ENCODE measurements around the gene ABCC6.
"Not testable (repeated sequence)": the region's sequence is repeated elsewhere in the genome, so short reads cannot be mapped to it uniquely, and the experiment has no call there.

ABCC6 gene

DNA sequence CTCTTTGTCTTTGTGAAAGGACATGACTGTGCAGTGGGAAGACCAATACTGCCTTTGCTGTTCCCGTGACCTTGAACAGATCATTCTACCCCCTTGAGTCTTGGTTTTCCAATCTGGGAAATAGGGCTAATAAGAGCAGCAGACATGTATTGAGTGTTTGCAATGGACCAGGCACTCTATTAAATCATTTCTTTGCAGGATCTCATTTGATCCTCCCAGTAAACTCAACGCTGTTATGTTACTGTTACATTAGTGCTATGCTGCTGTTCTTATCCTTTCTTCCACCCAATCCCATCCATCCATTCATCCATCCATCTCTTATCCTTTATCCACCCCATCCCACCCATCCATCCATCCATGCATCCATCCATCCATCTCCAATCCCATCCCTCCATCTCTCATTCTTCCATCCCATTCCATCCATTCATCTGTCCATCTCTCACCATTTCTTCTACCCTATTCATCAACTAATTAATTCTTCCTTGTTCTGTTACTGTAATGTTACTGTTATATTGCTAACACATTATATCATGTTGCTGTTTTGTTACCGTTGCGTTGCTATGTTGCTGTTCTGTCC, 65.1 kb downstream of the ABCC6 start:
- DNase-seq = no peak

DNA sequence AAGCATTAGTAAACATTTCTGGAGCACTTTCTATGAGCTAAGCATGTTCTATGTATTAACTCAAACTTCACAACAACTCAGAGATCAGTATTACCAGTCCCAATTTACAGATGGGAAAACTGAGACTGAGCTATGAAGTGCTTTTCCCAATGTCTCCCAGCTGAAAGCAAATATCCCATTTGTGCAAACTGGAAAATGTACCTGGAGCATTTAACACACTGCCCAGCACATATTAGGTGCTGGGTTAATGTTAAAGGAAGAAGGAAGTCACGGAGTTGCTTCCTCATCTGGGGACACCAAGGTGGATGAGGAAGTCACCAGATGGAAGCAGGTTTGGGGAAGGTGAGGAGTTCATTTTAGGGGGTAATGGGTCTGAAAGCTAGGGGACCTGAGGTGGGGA, 66.1 kb downstream of the ABCC6 start:
- DNase-seq = no peak

DNA sequence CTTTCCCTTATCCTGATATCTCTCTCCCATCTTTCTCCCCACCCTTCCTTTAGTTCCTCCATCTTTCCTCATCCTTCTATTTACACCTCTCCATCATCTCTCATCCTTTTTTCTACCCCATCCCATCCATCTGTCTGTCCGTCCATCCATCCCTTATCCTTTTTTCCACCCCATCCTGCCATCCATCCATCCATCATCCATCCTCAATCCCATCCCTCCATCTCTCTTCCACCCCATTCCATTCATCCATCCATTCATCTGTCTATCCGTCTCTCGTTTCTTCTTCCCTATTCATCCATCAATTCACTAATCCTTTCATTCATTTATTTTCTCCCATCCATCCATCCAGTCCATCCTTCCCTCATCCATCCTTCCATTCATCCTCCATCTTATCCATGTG, 68.1 kb downstream of the ABCC6 start:
- no peak for DNase-seq

DNA sequence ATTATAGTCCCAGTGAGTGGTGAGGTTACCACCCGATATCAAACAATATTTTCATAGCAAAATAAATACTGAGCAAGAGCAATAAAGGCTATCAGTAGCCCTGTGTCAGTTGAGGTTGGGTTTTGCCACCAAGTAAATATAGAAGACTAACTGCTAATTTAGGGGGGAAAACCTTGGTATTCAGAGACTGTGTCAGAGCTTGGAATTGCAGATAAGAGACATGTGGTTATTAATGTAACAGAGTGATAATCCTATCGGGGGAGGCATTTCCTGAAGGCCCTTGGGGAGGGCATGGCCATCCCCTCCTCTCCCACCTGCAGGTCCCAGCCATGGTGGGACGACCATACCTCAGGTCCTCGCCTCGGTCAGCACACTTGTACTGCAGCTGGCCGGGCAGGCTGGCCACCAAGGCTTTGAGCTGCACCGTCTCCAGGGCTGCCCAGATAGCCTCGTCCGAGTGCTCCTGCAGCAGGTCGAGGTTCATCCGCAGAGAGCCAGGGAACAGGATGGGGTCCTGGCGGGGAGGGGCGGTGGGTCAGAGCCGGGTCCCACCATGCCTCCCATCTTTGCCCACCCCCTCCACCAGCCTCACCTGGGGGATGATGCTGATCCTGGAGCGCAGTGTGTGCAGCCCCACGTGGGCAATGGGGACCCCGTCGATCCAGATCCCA, 68.9 kb downstream of the ABCC6 start:
- DNase-seq = no peak

GRCh38 chr16:16153000-16153399, 70.3 kb downstream of the ABCC6 start:
- not testable (repeated sequence) for DNase-seq

DNA sequence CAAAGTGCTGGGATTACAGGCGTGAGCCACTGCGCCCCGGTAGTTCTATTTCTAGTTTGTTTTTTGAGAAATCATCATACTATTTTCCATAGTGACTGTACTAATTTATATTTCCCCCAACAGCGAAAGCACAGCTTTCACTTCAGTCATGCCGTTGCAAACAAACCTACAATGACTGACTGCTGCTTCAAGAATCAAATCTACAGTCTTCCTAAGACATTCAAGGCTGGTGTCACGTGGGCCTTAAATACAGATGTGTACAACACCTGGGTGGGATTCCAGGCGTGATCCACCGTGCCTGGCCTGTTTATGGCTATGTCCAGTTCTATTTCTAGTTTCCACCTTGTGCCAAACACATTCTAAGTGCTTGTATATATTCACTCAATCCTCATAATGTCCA, 72.0 kb downstream of the ABCC6 start:
- DNase-seq = no peak

- DNase-seq = no peak
These were observed 72.5 kb downstream of the ABCC6 start for GRCh38 chr16:16150878-16151152.

DNA sequence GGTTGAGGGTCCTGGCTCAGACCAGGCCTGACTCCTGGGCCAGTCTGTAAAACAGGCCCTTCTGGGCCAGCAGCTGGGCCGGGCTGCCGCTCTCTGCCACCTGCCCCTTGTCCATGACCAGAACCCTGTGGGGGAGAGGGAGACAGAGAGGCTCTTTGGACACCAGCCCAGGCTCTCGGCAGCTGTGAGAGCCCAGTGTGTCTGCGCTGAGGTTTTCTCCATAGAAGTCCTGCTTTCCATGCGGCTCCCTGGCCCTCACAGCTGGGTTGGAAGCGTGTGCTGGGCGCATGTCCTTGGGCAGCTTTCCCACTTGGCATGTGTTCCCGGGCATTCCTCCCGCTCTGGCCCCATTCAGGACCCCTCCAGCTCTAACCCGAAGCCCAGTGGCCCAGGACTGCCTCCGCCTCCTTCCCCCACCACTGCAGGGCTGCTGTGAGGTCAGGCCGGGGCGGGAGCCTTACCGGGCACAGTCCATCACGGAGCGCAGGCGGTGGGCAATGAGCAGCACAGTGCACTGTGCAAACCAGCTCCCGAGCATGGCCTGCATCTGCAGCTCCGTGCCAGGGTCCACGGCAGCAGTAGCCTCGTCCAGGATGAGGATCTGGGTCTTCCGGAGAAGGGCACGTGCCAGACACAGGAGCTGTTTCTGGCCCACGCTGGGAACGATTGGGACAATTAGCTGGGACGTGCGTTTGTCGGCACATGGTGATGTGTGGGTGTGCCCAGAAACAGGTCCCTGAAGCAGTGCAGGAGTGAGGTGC, 73.0 kb downstream of the ABCC6 start:
- DNase-seq = no peak

DNA sequence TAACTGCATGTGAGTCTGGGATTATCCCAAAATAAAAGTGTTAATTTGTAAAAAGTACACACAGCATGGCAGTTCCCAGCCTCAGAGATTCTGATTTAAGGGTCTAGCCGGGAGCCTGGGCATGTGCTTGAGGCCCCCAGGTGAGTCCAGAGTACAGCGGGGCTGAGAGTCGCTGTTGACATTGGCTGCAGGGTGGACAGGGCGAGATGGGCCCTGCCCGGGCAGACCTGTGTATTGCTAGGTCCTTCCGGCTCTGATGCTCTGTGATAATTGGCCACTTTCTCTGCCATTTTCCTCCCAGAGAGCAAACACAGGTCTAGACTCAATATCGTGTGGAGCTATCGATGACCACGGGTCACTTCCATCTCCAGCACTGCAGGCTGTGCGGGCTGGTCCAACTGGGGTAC, 73.6 kb downstream of the ABCC6 start:
- no peak for DNase-seq

- DNase-seq = no peak
These were observed 74.5 kb downstream of the ABCC6 start for GRCh38 chr16:16148755-16149154.

DNA sequence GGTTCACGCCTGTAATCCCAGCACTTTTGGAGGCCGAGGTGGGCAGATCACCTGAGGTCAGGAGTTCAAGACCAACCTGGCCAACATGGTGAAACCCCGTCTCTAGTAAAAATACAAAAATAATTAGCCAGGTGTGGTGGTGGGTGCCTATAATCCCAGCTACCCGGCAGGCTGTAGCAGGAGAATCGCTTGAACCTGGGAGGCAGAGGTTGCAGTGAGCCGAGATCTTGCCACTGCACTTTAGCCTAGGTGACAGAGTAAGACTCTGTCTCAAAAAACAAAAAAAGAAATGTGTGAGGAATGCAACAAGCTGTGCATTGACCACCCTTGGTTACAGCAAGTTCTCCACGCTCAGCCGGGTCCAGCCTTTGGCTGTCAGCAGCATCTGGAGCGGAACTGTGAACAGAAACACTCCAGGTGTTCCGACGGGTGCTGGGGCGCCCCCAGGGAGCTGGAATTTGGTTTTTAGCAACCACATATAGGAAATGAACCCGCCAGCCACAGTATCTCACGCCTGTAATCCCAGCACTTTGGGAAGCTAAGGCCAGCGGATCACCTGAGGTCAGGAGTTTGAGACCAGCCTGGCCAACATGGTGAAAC, 75.2 kb downstream of the ABCC6 start:
- DNase-seq = not testable (repeated sequence)

GRCh38 chr16:16147316-16147999, 75.8 kb downstream of the ABCC6 start:
- DNase-seq = no peak

DNA sequence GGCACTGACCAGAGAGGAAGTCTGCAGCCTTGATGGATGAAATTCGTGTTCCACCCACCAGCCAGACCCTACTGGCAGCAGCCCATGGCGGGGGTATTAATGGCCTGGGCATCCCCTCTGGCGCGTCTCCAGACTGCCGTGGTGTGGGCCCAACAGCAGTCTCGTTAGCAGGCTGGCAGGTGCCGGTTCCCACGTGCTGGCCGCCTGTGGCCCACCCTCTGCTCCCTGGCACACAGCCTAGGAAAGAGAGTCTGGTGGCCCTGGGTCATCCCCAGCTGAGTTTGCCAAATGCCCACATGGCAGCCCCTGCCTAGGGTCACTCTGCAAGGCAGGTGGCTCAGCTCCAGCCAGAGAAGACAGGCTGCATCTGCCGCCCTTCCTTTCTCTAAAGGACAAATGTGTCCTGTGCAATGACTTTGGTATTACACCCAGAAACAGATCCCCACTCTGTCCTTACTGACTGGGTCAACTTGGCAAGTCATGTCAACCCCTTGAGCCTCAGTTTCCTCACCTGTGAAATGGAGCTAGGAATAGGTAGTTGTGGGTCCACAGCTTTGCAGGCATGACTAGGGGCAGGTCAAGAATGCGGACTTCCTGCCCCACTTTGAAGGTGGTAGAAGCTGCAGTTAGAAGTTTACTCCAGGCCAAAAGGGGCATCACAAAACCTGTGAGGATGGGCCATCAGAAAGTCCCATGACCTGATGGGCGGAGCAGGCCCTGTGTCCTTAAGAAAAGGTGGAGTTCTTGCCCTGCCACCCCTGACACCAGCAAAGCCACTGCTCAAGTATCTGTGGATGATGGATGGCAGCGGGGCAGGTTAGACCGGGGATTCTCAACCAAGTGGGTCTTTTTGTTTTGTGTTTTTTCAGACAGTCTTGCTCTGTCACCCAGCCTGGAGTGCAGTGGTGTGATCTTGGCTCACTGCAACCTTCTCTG, 76.6 kb downstream of the ABCC6 start:
- DNase-seq = no peak

DNA sequence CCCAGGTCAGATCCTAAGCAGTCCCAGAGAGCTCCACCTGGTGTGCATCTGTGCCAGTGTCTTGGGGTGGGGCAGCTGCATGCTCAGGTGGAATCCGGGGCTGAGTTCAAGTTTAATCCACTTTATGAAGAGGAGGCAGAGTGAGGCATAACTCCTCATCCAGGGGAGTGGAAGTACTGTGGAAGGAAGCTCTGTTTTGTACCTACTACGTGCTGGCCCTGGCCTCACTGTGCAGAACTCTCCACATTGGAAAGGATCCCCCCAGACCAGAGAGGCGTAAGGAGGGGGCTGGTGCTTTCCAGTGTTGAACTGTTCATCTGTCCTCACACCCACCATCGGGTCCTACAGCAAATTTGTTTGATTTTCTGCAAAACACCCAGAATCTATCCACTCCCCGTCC, 78.0 kb downstream of the ABCC6 start:
- no peak for DNase-seq

GRCh38 chr16:16144416-16144815, 78.9 kb downstream of the ABCC6 start:
- no peak for DNase-seq

DNA sequence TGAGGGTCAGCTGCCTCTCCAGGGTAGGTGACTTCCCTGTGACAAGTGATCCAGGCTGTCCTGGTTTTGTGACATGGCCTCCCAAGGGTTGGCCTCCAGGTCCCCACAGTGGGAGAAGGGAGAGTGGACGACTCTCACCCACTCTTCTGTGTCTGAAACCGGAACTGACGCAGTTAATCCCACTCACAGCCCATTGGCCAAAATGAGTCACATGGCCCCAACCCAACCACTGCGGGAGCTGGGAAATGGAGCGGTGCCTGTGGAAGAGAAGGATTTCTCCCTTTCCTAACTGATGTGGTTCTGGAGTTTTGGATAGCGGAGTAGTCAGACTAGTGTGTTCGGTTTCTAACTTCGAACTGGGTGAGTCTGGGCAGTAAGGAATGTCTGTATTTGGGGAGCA, 79.4 kb downstream of the ABCC6 start:
- no peak for DNase-seq

- no peak for DNase-seq
These were observed 80.1 kb downstream of the ABCC6 start for GRCh38 chr16:16143038-16143763.

GRCh38 chr16:16141784-16142396, 81.4 kb downstream of the ABCC6 start:
- no peak for DNase-seq

DNA sequence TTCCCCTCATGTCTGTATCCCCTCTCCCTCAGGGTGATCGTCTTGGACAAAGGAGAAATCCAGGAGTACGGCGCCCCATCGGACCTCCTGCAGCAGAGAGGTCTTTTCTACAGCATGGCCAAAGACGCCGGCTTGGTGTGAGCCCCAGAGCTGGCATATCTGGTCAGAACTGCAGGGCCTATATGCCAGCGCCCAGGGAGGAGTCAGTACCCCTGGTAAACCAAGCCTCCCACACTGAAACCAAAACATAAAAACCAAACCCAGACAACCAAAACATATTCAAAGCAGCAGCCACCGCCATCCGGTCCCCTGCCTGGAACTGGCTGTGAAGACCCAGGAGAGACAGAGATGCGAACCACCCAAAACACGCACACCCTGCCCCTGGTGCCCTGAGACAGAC, 82.2 kb downstream of the ABCC6 start:
- no peak for DNase-seq

- no peak for DNase-seq
These were observed 82.8 kb downstream of the ABCC6 start for GRCh38 chr16:16140537-16140936.

- no peak for DNase-seq
These were observed 83.5 kb downstream of the ABCC6 start for GRCh38 chr16:16139806-16140205.
